Head of caudate nucleus (tissue), 42 donors: ENCODE measurements around the gene ZNF287.
"Not testable (repeated sequence)": the region's sequence is repeated elsewhere in the genome, so short reads cannot be mapped to it uniquely, and the experiment has no call there.

Experiments
- DNase-seq, 42 donors: peaks; one replicate each; pipeline versions ENCODE4 v3.0.0 to v3.0.0-alpha.2; 2020 to 2021; ENCODE audit warnings: mixed read lengths in 7 of 42
- intact Hi-C: fragments of 100-400 bp; cut with DNase I; formaldehyde crosslinking; loops from one replicate; pipeline ENCODE4 v1.15.0; 2022

The ZNF287 gene

DNA sequence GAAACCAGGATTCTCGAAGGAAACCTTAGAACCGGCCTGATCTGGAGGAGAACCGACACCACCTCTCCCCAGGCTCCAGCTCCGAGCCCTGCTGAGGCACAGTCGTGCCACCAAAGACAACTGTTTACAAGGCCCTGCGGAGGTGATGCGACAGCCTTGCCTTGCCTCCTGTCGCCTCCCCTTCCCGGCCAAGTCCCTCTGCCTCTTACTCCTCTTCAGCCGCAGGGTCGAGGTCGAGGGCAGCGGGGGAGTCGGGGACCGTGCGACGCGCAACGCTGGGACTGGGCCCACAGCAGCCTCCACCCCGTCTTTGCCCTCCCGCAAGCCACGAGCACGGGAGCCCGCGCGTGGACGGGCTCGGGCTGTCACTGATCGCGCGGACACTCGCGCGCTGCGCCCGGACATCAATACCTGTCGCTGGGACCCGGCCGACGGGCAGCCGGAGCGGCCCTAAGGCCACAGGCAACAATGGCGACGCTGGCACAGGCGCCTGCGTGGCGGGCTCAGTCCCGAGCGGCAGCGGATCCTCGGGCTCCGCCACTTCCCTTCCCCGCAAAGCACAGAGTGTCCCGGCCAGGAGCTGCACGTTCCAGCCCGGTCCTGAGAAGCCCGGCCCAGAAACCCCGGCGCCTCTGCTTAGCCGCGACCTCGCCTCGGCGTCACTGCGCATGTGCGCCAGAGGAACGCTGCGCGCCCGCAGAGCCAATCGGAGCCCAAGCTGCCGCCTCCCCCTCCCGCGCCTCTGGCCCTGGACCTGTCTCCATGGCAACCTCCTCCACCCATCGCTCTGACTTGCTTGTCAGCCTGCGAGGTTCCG, at the start of gene ZNF287:
ZNF287 (minus strand) TSS at position 664 of the 817 bp plus-strand sequence. CDS start 1,473 bp downstream, outside the sequence.
- peak; percentile 92 to 99 (median 97) for DNase-seq
- intact Hi-C loops = no loop called here

DNA sequence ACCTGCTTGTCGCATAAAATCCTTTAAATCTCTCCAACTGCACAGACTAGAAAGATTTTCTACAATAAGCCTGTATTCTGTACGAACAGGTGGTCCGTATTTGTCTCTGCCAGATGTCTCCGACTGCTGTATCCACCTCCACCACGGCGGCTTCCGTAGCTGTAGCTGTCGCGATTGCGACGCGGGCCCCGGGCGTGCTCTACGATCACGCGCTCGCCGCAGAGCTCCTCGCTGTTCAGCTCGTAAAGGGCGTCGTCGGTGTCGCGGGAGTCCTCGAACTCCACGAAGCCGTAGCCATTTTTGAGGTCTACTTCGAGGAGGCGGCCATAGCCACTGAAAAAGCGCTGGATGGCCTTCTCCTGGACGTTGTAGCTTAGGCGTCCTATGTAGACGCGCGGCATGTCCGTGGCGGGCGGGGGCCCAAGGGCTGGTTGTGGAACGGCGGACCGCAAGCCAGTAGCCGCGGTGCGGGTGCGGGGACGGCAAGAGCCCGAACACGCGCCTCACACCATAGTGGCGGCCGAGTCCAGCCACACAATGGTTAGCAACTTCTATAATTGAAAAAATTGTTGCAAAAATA, 48.6 kb upstream of the ZNF287 start:
- DNase-seq = no peak
- intact Hi-C loops = no loop called here

DNA sequence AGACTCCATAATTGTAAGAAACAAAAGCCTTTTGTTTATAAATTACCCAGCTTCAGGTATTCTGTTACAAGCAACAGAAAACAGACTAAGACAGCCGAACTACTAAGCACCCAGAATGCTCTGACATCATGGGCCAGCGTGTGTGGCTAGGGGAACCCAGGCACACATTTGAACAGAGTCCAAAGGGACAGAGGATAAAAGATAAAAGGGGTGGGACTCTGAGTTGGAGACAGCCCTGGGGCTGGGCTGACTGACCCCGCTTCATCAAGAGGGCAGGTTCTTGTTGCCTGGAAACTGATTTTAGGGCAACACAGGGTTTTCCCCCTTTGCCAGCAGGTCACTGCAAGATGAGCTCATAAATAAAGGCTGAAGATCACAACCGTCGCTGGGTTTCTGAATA, 30.5 kb upstream of the ZNF287 start:
- intact Hi-C loops = no loop called here

DNA sequence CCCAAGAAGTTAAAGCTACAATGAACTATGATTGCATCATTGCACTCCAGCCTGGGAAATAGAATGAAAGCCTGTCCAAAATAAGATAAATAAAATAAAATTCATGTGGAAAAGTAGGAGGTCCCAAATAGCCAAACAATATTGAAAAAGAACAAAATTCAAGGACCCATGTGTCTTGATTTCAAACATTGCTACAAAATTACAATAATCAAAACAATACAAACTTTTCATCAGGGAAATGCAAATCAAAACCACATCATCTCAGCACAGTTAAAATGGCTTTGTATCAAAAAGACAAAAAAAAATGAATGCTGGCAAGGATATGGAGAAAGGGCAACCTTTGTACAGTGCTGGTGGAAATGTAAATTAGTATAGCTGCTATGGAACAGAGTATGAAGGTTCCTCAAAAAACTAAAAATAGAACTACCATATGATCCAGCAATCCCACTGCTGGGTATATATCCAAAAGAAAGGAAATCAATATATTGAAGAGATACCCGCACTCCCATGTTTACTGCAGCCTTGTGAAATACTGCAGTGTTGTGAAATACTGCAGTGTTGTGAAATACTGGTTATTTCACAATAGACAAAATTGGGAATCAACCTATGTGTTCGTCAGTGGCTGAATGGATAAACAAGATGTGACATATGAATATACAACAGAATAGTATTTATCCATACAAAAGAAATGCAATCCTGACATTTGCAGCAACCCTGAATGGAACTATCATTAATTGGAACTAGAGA, 24.5 kb upstream of the ZNF287 start:
- DNase-seq = no peak
- intact Hi-C loops = no loop called here

More for the DNA sequence above, 30.5 kb upstream of the ZNF287 start:
- DNase-seq = no peak

DNA sequence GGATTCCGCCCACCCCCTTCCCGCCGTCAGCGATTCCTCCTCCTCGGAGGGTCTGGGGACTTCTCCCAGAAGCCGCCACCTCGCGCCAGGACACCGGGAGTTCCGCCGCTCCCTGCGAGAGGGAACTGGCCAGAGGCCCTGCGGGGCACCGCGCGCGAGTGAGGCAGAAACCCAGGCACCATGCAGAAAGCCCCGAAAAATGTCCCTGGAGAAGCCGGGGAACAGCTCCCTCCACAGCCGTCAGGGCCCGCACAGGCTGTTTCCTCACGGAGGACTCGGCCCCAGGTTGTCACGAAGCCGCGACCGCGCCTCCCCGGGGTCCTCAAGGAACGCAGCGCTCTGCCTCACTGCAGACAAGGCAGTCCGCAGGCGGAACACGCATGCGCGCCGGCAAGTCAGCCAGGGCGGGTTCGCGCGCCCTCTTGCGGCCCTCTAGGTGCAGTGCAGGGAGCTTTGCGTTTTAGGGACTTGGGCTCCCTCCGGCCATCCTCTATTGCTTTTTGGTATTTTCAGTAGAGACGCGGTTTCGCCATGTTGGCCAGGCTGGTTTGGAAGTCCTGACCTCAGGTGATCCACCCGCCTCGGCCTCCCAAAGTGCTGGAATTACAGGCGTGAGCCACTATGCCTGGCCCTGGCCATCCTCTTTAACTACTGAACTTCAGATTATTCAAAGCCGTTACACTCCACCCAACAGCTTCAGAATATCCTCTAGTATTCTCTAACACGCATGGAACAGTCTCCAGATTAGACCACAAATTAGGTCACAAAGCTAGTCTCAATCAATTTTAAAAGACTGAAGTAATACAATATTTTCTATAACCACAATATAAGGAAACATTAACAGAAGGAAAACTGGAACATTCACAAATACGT, 20.3 kb upstream of the ZNF287 start:
- peak; percentile 84 to 97 (median 93) for DNase-seq
- intact Hi-C loops = loop anchor here (5.0 kb wide), 1 partner anchor 52 kb away; no protein-coding TSS in a partner anchor

DNA sequence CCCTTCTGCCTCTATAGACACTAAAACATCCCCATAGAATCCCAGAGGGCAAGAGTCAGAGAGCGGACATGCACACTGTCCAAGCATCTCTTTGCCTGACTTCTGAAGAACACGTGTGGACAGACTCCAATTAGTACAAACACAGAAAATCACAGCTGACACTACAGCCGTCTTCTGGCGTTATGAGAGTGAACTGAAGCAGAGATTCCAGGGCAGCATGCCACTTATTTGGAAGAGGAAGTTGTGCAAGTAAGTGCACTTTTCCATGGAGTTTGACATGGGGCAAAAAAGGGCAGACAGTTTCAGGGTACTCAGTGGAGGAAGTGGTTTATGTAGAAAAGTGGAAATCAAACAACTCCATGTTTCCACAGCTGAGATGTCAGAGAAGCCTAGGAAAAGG, 16.8 kb upstream of the ZNF287 start:
- no peak for DNase-seq
- intact Hi-C loops = loop anchor here (5.0 kb wide), 1 partner anchor 48 kb away; no protein-coding TSS in a partner anchor

DNA sequence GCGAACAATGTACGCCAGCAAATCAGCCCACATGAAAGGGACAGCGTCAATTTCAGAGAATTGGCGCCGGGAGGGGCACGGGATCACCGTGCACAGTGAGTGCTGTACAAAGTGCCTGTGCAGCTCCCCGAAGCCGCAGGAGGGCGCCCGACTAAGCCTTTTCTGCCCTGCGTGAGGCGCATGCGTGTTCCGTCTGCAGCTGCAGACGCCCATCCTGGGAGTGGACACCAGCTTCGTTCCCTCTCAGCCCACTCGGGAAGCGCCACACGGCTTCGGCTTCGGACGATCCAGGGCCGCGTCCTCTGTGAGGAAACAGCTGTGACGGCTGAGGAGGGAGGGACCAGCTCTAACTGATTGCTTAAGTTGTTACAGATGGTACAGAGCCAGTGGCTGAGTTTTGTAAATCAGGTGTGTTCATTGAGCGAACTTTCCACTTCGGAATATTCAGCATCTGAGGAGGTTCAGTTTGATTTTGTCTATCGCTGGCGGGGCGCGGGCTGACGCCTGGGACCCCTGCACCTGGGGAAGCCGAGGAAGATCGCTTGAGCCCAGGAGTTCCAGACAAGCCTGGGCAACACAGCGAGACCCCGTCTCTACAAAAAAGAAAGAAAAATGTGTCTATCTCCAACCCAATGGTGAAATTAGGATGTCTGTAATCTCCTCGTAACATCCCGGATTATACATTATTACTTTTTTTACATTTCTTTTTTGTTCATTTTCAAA, 15.4 kb upstream of the ZNF287 start:
- DNase-seq = peak; percentile 90 to 98 (median 95)
- intact Hi-C loops = no loop called here

DNA sequence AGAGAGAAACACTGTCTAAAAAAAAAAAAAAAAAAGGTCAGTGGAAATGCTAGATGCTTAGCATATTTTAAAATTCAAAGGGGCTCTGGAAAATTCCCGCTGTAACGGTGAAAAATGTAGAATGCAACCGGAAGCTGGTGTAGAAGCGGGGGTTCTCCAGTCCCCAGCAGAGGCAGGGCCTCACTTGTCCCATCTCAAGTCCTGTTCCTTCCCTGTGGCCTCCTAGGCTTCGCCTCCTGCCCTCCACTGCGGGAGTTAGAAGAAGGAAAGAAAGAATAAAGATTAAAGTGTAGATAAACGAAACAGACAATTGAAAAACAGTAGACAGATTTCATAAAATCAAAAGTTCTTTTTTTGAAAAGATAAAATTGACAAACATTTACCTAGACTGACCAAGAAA, 14.8 kb upstream of the ZNF287 start:
- intact Hi-C loops = no loop called here
- no peak for DNase-seq

DNA sequence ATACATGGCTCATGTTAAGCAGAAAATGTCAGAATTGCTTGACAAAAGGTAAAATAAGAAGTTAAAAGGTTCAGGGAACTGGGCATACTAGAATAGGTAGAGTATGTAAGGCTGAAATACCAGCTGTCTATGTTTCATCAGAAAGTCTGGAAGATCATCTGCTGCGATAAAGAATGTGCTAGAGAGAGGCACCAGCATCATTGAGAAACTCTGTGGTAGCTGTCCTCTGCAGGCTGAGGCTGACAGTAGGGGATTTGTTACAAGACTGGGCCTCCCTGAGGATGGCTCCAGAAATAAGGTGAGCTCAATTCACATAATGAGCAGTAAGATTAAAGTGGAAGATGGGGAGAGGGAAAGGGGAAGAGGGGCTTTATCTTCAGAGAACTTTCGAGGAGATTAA, 4.5 kb upstream of the ZNF287 start:
- intact Hi-C loops = loop anchor here (5.0 kb wide), 1 partner anchor 36 kb away; no protein-coding TSS in a partner anchor
- DNase-seq = no peak

DNA sequence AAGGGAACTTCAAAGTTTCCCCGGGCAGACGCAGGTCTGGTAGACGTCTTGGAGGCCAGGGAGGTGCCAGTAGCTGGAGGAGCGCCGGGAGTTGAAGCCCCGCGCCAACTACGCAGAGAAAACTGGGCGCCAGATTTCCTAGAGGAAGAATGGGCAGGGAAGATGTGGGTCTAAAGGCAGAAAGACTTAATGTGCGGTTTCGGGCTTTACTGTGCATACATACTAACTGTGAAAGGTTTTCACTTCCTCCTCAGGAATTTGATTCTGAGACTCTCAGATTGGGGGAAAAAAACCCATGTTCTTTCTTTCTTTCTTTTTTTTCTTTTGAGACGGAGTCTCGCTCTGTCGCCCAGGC, 331 bp upstream of the ZNF287 start:
- no peak for DNase-seq
- intact Hi-C loops = no loop called here

DNA sequence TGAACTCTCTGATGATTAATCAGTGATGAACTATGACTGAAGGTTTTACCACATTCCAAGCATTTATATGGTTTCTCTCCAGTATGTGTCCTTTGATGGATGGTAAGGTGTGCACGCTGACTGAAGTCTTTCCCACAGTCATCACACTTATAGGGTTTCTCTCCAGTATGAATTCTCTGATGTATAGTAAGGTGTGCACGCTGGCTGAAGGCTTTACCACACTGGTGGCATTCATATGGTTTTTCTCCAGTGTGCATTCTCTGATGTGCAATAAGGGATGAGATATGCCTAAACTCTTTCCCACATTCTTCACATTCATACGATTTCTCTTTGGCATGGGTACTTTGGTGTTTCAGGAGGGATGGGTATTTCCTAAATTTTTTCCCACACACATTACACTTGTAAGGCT, 16.4 kb downstream of the ZNF287 start:
- intact Hi-C loops = no loop called here
- DNase-seq = no peak

DNA sequence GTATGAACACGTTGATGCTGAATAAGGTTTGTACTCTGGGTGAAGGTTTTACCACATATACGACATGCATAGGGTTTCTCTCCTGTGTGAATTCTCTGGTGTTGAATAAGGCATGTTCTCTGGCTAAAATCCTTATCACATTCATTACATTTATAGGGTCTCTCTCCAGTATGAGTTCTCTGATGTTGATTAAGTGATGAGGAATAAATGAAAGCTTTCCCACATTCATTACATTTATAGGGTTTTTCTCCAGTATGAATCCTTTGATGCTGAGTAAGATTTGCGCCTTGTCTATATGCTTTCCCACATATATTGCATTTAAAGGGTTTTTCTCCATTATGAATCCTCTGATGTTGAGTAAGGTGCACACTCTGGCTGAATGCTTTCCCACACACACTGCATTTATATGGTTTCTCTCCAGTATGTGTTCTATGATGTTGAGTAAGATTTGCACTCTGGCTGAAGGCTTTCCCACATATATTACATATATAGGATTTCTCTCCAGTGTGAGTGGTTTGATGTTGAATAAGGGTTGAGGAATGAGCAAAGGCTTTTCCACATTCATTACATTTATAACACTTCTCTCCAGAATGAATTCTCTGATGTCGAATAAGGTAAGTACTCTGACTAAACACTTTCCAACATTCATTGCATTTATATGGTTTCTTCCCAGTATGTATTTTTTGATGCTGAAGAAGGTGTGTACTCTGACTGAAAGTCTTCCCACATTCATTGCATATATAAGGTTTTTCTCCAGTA, 16.9 kb downstream of the ZNF287 start:
- DNase-seq = no peak
- intact Hi-C loops = no loop called here

DNA sequence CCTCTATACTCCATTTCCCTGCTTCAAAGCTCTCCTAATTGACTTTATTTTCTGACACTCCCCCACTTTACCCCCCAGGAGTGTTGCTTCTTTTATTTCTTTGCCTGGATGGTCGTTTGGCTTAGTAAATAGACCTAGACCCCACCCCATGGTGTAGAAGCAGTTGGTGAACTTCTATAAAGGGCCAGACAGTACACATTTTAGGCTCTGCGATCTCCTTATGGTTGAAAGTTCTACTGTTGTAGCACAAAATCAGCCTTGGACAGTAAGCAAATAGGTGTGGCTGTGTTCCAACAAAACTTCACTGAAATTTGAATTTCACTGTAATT, 31.9 kb downstream of the ZNF287 start:
- DNase-seq = no peak
- intact Hi-C loops = loop anchor here (5.0 kb wide), 2 partner anchors 35 to 50 kb away; no protein-coding TSS in a partner anchor

DNA sequence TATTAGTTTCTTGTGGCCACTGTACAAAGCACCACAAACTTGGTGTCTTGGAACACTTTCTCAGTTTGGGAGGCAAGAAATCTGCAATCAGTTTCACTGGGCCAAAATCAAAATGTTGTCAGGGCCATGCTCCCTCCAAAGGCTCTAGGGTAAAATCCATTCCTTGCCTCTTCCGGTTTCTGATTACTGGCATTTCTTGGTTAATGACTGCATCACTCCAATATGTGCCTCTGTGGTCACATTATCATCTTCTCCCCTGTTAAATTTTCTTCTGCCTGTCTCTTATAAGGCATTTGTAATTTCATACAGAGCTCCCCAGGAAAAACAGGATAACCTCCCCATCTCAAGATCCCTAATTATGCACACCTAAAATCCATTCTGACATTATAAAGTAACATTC, 34.8 kb downstream of the ZNF287 start:
- intact Hi-C loops = no loop called here
- no peak for DNase-seq

DNA sequence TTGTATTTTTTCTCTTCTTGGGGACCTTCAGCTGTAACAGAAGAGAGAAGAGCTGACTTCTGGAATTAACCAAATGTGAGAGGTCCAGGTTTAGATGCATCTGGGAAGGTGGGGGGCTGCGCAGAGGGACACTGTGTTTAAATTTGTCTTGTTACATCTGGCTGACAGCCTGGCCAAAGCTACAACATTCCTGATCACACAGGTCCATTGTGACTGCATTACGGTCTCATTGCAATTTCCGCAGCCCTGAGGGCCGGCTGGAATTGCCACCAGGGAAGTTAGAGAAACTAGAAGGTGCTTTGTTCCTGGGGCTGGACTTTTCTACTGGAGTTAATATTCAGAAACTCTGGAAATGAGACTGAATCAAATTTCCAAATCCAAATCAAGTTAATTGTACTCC, 39.1 kb downstream of the ZNF287 start:
- intact Hi-C loops = loop anchor here (10.0 kb wide), 2 partner anchors 145 to 175 kb away; partner anchors contain the start of genes CENPV and UBB
- no peak for DNase-seq

DNA sequence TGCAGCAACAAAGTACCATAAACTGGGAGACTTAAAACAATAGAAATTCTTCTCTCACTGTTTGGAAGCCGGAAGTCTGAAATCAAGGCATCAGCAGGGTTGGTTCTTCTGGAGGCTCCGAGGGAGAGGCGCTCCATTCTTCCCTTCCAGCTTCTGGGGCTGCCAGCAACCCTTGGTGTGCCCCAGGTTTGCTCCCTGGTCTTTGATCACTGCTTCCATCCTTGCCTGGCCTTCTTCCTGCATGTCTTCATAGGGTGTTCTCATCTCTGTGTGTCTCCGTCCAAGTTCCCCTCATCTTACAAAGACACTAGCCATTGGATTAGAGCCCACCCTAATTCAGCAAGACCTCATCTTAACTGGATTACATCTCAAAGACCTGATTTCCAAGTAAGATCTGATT, 41.7 kb downstream of the ZNF287 start:
- intact Hi-C loops = loop anchor here (10.0 kb wide), 2 partner anchors 142 to 172 kb away; partner anchors contain the start of genes CENPV and UBB

DNA sequence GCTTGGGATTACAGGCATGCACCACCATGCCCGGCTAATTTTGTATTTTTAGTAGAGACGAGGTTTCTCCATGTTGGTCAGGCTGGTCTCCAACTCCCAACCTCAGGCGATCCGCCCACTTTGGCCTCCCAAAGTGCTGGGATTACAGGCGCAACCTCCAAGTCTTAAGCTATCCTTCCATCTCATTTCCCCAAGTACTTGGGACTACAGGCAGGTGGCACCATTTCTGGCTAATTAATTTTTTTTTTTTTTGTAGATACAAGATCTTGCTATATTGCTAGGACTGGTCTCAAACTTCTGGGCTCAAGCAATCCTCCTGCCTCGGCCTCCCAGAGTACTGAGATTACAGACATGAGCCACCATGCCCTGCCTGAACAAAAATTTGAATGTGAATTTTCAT, 43.4 kb downstream of the ZNF287 start:
- intact Hi-C loops = loop anchor here (10.0 kb wide), 2 partner anchors 141 to 171 kb away; partner anchors contain the start of genes CENPV and UBB
- DNase-seq = not testable (repeated sequence)

More for the DNA sequence above, 41.7 kb downstream of the ZNF287 start:
- no peak for DNase-seq
